NCI-H226 (cell line): ENCODE results near the gene UNC13A.
A peak's percentile ranks its signal among the peaks of the same experiment; 100 is the strongest.

Experiments used
- DNase-seq: peaks from one replicate; pipeline ENCODE4 v3.0.0-alpha.2; 2015

Gene UNC13A

DNA sequence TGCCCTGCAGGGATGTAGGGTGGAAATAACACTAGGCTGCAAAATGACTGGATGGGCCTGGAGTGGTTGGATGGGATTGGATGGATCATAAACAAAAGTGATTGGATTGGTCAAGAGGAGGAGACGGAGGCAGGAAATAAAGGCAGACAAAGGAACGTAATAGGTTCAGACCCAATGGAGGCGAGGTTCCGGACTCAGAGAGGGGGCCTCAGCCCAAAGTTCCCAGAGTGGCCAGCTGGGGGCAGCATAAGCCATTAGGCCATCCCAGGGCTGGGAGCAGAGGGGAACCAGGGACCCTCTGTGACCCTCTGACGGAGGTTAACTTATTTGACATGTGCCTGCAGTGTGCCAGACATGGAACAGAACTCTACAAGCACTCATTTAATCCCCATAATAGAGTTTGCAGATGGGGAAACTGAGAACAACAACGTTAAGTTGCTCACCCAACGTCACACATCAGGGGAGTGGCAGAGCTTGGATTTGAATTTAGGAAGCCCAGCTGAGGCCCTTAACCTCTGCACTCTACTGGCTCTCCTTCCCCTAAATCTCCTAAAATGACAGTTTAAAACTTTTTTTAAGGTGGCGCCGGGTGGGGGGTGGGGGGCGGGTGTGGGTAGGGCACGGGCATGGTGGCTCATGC is 15.8 kb upstream of the UNC13A start:
- DNase-seq, result peak; percentile 15

DNA sequence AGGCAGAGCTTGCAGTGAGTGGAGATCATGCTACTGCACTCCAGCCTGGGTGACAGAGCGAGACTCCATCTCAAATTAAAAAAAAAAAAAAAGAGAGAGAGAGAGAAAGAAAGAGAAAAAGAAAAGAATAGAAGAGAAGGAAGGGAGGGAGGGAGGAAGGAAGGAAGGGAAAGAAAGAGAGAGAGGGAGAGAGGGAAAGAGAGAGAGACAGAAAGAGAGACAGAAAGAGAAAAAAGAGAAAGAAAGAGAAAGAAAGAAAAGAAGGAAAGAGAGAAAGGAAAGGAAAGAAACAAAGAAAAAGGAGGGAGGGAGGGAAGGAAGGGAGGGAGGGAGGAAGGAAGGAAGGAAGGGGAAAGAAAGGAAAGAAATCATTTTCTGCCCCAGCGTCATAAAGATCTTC is 7.0 kb upstream of the UNC13A start:
- DNase-seq, result no peak

GRCh38 chr19:17692566-17692965 is 4.4 kb upstream of the UNC13A start:
- DNase-seq, result no peak

- no peak for DNase-seq
These were observed 870 bp upstream of the UNC13A start for GRCh38 chr19:17688853-17689595.

DNA sequence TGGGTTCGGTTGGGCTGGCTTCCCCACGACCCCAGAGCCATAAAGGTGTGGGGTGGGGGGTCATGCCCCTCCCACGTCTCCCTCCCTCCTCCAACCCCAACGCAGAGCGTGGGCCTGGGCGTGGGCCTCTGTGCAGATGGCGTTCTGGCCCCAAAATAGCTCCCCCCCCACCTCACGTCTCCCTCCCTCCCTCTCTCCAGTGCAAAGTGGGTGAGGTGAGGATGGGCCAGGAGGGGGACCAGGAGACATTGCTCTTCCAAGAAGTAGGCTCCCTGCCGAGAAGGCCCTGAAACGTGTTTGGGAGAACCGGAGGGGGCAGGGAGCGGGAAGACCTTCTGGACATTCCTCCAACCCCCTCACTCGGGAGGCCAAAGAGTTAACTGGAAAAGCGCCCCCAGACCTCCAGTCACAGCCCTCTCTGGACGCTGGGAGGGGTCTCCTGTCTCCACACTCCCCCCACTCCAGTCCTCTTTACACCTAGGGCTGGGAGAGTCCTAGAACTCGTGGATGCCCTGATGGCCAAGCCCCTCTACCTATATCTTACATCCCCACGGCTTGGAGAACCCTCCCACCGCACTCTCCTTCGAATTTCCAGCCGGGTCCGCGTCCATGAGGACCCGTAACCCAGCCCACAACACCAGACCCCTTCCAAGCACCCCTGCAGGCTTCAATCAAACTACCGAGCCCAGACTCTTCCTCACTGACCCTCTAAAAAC is 855 bp downstream of the UNC13A start:
- DNase-seq, result no peak

- DNase-seq, result no peak
These were observed 1.5 kb downstream of the UNC13A start for GRCh38 chr19:17686592-17687024.

DNA sequence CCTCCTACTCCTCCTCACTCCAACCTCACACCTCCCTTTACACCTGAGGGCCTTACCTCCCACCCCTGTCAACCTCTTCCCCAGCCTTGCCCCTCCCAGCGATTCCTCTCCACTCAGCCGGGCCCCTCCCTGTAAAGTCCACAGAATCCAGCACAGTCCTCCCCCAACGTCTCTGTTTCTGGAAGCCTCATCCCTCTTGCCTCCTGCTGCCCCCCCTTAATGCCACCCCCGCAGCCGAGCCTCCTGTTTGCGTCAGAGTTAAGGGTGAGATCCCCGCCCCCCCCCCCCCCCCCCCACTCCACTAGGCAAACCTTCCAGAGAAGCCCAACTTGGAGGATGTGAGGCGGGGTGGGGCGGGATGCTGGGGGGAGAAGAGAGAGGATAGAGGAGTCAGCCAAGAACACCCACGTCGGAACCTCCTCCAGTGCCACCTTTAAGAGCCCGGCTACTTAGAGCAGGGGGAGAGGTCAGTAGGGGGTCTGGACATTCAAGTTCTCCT is 2.1 kb downstream of the UNC13A start:
- no peak for DNase-seq

DNA sequence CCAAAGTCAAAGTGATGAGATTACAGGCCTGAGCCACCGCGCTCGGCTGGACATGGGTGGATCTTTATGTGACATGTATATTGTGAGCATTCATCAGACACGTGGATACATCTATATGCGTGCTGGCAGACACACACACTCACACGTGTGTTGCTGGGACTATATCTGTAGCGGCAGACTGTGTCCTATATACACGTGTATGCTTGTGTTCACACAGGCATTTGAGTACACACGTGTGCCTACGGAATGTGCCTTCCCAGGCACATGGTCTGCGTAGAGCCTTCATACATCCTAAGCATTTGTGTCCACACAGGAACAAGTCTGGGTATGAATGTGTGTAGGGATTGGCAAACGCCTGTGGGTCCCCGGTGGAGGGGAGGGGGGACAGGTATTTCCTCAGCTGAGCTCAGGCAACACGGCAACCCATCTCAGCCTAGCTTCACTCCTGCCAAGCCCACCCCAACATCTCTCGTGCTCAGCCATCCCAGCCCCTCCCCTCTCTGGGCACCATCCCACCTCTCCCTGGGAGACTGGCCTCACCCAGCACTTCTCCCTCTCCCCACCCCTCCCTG is 2.6 kb downstream of the UNC13A start:
- no peak for DNase-seq

DNA sequence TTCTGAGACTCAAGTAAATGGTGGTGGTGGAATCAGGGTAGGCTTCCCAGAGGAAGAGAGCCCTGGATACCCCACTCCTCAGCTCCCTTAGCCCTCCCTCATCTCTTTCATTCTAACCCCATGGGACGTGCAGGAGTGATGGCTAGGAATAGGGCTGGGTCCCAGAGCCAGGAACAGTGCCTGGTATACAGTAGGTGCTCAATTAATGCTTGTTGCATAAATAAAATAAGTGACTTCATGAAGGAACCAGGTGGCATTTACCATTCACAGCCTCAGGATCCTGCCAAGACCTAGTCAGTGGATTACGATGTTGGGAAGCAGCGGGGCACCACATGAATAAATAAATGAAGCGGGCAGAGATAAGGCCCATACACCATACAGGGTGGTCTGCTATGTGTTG is 3.9 kb downstream of the UNC13A start:
- DNase-seq, result no peak

- DNase-seq, result no peak
These were observed 5.1 kb downstream of the UNC13A start for GRCh38 chr19:17683078-17683477.

- DNase-seq, result no peak
These were observed 5.9 kb downstream of the UNC13A start for GRCh38 chr19:17682273-17682672.

- peak; percentile 50 for DNase-seq
These were observed 6.5 kb downstream of the UNC13A start for GRCh38 chr19:17681505-17682125.

DNA sequence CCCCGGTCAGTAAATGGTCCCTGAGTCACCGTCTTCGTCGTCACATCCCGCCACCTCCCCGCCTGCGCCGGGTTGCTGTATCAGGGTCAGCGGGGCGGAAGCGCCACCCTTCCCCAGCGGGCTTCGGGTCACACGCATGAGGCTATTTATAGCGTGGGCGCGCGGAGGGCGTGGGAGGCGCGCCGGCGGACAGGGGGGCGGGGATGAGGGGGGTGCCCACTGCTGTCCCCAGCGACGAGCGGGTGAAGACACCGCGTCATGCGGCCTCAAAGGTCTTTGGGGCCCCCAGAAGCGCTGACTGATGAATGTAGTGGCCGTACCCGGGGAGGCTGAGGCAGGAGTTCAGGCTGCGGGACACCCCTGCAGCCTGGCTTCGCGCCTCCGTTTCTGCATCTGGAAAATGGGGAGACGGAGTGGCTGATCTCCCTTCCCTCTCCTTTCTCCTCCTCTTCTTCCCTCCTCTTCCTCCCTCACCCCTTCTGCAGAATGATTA is 7.9 kb downstream of the UNC13A start:
- no peak for DNase-seq

- DNase-seq, result no peak
These were observed 8.5 kb downstream of the UNC13A start for GRCh38 chr19:17679526-17680229.

GRCh38 chr19:17678836-17679235 is 9.3 kb downstream of the UNC13A start:
- no peak for DNase-seq

DNA sequence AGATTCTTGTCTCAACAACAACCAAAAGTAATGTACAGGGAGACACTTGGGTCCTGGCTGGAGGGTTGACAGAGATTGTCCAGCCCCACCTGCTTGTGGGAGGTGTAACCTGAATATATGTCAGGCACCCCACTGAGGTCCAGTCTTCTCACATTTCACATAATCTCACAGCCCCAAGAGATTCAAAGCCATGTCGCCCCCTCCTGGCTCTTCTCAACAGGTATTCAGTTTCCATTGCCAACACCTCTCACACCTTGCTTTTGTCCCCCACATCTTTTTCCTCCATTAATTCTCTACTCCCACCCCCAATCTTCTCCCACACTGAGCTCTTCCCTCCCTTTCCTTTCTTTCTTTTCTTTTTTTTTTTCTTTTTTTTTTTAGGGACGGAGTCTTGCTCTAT is 11.2 kb downstream of the UNC13A start:
- DNase-seq, result no peak

GRCh38 chr19:17676295-17676694 is 11.9 kb downstream of the UNC13A start:
- no peak for DNase-seq

DNA sequence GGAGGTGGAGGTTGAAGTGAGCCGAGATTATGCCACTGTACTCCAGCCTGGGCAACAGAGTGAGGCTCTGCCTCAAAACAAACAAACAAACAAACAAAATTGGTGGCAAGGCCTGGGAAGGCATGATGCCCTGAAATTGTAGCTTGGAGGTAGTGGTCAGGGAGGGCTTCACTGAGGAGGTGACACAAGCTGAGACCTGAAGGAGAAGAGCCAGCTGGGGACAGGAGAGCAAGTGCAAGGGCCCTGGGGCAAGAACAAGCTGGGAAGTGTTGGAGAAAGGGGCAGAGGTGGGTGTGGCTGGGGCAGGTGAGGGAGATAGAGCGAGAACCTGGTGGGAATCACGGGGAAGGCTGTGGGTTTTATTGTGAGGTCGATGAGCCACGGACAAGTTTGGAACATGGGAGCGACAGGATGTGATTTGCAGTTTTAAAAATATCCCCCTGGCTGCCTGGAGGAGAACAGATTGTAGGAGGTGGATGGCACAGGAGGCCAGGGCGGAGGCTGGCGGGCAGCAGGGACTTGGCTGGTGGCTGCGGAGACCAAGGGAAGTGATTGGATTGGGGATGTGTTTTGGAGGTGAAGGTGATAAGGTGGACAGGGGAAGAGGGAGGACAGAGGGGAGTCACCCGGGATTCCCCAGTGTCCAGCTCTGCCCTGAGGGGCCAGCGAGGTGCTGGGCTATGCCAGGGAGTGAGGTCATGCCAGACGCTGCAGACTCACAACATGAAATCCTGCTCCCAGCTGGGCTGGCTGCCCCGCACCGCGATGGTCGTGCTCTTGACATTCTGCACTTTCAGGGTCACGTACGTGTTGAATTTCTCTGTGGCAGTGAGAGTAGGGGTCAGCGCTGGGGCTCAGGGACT is 14.0 kb downstream of the UNC13A start:
- DNase-seq, result peak; percentile 61

DNA sequence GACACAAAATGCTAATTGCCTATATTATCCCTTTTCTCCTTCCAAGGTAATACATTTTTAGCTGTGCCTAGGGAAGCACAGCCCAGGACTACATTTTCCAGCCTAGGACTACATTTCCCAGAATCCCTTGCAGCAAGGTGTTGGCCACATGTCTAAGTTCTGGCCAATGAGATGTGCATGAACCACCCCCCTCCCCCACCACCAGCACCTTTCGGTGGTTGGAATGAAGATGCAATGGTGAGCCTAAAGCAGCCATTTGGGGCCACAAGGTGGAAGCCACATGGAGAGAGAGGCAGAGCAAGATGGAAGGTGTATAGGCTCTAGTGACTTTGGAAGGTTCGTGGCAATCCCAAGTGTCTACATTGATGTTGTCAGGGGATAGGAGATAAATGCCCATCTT is 16.2 kb downstream of the UNC13A start:
- peak; percentile 43 for DNase-seq

GRCh38 chr19:17669419-17669818 is 18.7 kb downstream of the UNC13A start:
- DNase-seq, result no peak

GRCh38 chr19:17665058-17665457 is 23.1 kb downstream of the UNC13A start:
- DNase-seq, result no peak
